Duodenal mucosa (tissue), 2 donors: ENCODE data around the gene NRIP1.

Experiments
- H3K27ac ChIP-seq: one replicate; pipeline ENCODE4 v1.7.0; 2013; ENCODE audit warnings: low read depth, low read length
- H3K27me3 ChIP-seq, 2 donors: one replicate each; pipeline ENCODE4 v1.7.0; 2013; ENCODE audit warnings: low read length in 2 of 2, control low read depth in 1 of 2; ENCODE audit not compliant: insufficient read depth in 2 of 2, control insufficient read depth in 1 of 2
- H3K36me3 ChIP-seq, 2 donors: one replicate each; pipeline ENCODE4 v1.7.0; 2013; ENCODE audit warnings: low read length in 2 of 2, control low read depth in 1 of 2; ENCODE audit not compliant: insufficient read depth in 2 of 2, control insufficient read depth in 1 of 2
- H3K4me1 ChIP-seq, 2 donors: one replicate each; pipeline ENCODE4 v1.7.0; 2013; ENCODE audit warnings: low read length in 2 of 2, control low read depth in 1 of 2; ENCODE audit not compliant: insufficient read depth in 2 of 2, control insufficient read depth in 1 of 2
- H3K4me3 ChIP-seq, 2 donors: one replicate each; pipeline ENCODE4 v1.7.0; 2013; ENCODE audit warnings: low read length in 2 of 2, low read depth in 1 of 2
- H3K9ac ChIP-seq, 2 donors: one replicate each; pipeline ENCODE4 v1.7.0; 2013; ENCODE audit warnings: low read length in 2 of 2, low read depth in 1 of 2
- H3K9me3 ChIP-seq, 2 donors: one replicate each; pipeline ENCODE4 v1.7.0; 2013; ENCODE audit warnings: low read length in 2 of 2, control low read depth in 1 of 2; ENCODE audit not compliant: control insufficient read depth in 1 of 2

NRIP1 gene

DNA sequence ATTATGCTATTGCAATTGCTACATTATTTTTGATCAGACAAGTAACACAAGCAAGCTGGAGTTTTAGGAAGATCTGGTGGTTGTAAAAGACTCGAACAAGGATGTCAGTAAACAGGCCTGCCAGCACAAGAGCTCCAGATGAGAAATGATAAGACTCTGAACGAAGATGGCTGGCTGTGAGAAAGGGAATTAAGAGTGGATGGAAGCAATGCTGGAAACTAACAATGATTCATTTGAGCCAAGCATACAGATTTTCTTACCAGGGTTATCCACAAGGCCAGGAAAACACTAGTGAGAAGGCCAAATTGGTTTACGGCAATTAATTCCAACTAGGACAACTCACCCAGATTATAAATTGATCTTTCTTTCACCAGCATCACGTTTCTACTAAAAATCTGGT is 54.2 kb downstream of the NRIP1 start:
- no peak overlapping the region for H3K9ac ChIP-seq
- H3K4me3 ChIP-seq = no peak overlapping the region
- no peaks in the 10 kb centered on the region for H3K27me3 ChIP-seq
- peaks cover 0 to 4% of the 10 kb centered on the region in 2 donors for H3K36me3 ChIP-seq
- H3K27ac ChIP-seq = no peak overlapping the region
- no peaks in the 10 kb centered on the region for H3K9me3 ChIP-seq
- peaks cover 7 to 21% of the 10 kb centered on the region in 2 donors for H3K4me1 ChIP-seq

DNA sequence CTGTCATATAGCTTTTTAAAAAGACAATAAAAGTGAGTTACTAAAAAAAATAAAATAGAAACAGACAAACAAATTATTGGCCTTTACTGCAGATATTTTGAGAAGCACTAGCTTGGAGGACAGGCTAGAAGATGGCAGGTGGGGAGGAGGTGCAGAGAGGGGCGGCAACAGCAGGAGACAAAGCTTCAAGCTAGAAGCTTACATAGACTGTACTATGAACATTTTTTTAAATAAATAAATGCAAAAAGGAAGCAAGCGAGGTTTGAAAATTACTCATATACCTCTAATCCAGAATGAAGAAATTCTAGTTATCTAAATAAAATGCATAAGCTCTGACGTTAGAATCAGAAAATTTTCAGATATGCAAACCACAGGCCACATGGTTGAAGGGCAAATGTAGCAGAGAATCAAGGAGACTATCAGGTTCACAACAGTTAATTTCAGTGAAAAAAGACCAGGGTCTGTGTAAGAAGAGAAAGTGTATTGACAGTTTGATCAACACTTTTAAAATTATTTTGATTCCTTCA is 54.9 kb downstream of the NRIP1 start:
- Histone ChIP-seq H3K36me3 (peaks cover 3 to 4% of the 10 kb centered on the region in 2 donors), H3K4me3 (no peak overlapping the region), H3K9ac (no peak overlapping the region), H3K27me3 (no peaks in the 10 kb centered on the region), H3K9me3 (no peaks in the 10 kb centered on the region), H3K4me1 (peaks cover 14 to 29% of the 10 kb centered on the region in 2 donors), H3K27ac (no peak overlapping the region)

DNA sequence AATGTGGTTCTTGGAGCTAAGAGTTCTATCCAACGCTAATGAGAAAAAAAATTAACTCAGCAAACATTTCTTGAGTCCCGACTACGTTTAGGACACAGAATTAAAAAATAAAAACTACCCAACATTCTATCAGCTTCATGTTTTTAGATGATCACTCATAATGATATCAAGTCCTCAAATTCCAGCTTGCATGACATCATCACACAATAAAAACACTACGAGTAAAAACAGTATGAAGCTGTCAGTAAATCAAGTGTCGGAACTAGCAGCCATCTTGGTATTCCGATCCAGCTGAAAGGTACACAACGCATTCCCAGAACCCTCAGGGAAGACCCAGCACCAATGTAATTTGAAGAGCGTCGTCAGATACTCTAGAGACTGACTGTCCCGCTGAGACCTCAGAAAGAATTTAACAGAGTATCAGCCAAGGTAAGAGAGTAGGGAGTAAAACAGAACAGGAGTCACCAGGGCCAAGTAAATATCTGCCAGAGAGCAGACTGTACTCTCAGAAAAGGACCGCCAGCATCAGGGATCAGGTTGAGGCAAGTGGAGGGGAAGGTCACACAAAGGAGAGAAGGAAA is 57.0 kb downstream of the NRIP1 start:
- no peak overlapping the region for H3K27ac ChIP-seq
- peaks cover 24 to 37% of the 10 kb centered on the region in 2 donors for H3K4me1 ChIP-seq
- no peak overlapping the region for H3K4me3 ChIP-seq
- H3K9ac ChIP-seq = no peak overlapping the region
- no peaks in the 10 kb centered on the region for H3K9me3 ChIP-seq
- peaks cover 3 to 4% of the 10 kb centered on the region in 2 donors for H3K36me3 ChIP-seq
- no peaks in the 10 kb centered on the region for H3K27me3 ChIP-seq

DNA sequence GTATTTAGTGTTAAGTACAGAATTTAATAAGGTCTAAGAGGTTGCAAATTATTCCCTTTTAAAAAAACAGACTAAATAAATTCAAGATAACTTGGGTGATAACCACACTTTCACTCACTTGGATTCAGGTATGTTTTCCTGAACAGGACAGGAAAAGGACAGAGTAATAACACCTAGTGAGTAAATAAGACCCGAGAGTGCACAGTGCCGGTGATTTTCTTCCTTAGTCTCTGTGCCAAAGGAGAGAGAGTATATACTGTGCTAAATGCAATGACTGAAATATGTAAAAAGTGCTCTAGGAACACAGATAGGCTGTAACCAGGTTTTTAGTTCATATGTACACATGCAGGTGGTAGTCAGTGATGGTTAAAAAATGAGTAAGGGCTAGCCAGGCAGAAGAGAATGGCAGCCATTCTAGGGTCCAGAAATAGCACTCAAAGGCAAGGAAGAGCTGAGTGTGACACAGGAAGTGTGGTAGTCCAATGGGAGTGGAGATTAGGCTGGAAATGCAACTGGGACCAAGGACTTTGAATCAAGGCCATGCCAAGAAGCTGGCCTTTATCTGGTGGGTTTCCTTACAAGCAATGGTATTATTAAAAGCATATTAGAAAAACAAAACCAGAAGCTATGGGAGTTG is 58.1 kb downstream of the NRIP1 start:
- Histone ChIP-seq H3K9ac (no peak overlapping the region), H3K36me3 (peaks cover 3 to 4% of the 10 kb centered on the region in 2 donors), H3K9me3 (no peaks in the 10 kb centered on the region), H3K4me3 (no peak overlapping the region), H3K27ac (no peak overlapping the region), H3K4me1 (peaks cover 33 to 45% of the 10 kb centered on the region in 2 donors), H3K27me3 (no peaks in the 10 kb centered on the region)

DNA sequence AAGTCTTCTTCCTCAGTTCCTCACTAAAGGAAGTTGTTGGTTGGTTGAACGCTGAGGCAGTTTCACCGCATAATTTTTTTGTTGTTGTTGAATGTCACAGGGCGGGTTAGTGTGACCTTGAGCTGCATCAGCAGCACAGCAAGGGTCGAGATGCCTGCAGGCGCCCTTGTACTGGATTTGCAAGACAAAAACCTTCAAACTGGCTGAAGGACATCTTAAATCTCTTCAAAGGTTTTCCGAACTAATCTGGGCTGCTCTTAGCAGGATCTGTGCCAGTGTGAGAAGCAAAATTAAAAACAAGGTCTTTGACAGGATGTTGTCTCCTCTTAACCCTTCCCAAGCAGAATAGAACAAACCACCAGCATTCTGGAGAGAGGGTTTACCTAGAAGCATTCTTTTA is 59.4 kb downstream of the NRIP1 start:
- Histone ChIP-seq H3K4me3 (no peak overlapping the region), H3K4me1 (peaks cover 42 to 56% of the 10 kb centered on the region in 2 donors), H3K9ac (no peak overlapping the region), H3K27ac (no peak overlapping the region), H3K27me3 (no peaks in the 10 kb centered on the region), H3K36me3 (peaks cover 3 to 4% of the 10 kb centered on the region in 2 donors), H3K9me3 (no peaks in the 10 kb centered on the region)

DNA sequence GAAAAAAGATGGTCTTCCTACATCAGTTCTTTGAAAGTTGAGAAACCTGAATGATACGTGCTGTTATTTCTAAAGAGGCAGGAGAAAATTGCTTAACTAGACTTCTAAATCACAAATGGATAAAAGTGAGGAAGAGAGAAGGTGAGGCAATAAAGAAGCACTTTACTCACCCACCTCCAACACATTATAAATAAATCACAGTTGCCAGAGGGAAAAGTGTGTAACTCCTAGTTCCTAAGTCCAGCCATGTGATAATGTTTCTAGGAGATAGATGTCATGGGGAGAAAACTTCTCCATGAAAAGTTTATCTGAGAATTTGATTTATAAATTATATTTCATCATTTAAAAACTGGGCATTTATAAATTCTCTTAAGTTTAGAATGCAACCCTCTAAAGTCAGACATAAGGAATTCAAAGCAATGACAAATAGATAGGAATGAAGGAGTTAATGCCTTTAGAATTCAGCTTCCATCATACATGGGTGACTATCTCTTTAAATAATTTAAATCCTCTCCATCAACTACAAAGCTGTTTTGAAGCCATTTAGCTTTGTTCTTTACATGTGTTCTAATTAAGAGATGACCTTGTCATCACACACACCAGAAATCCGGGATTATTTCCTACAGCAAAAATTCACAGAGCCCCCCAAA is 60.0 kb downstream of the NRIP1 start:
- H3K9ac ChIP-seq = no peak overlapping the region
- peaks cover 3 to 4% of the 10 kb centered on the region in 2 donors for H3K36me3 ChIP-seq
- no peaks in the 10 kb centered on the region for H3K27me3 ChIP-seq
- H3K4me3 ChIP-seq = no peak overlapping the region
- no peaks in the 10 kb centered on the region for H3K9me3 ChIP-seq
- H3K27ac ChIP-seq = no peak overlapping the region
- peaks cover 42 to 59% of the 10 kb centered on the region in 2 donors for H3K4me1 ChIP-seq

DNA sequence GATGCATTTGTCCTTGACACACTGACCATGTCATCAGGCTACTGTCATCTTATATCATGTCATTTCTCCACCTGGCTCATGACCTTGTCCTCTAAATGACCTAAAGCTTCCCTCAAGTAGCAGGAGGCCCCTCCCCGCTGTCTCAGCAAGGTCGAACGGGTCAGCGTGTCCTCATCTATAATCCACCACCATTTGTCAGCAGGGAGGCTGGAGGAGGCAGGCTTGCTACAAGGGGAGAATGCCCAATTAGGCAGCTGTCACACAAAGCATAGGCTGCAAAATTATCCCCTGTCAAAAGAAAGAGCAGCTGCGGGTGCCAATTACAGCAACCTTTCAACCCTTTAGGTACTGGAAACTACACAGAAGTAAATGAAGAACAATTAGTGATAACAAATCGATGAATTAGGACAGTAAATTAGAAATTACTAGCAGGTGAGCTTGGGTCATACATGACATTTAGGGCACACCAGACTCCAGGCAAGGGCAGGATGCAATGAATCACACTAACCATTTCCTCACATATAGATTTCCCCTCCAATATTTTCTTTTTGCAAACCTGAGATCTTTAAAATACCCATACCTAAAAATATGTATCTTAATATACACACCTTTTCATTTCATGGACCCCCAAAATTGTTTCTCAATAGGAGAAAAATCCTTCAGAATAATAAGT is 61.2 kb downstream of the NRIP1 start:
- H3K4me1 ChIP-seq = peaks cover 42 to 66% of the 10 kb centered on the region in 2 donors
- no peak overlapping the region for H3K27ac ChIP-seq

DNA sequence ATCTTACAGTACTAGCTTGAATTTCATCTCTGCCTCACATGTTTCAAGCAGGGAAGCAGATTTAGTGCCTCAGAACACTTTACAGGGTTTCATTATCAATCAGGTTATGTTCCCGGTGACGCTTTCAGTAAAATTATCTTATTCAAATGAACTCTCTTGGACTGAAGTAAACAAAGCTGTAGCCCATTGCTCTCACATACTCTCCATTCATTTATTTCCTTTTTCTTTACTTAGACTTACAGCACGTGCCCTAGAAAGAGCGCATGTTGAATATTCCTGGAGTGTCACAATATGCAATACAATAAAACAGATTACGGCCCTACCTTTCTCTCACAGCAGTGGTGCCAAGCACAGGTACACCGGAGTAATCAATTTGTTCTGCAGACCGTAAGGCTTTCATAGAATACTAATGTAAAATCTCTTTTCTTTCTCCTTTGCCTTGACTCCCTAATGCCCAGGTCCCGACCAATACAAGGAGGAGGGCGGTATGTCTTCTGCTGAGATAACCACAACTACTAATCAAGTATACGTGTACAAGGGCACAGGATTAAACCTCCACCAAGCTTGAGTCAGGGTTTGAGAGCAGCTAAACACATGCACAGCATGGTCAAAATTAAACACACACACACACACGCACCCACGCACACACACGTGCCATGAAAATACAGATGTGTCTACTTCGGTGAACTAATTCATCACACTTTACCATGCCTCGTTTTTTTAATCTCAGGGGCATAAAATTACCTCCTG is 62.8 kb downstream of the NRIP1 start:
- Histone ChIP-seq H3K27ac (no peak overlapping the region), H3K9ac (no peak overlapping the region), H3K27me3 (no peaks in the 10 kb centered on the region), H3K4me3 (peak overlapping the region in 1 of 2 donors; percentile 19), H3K36me3 (peaks cover 0 to 3% of the 10 kb centered on the region in 2 donors), H3K4me1 (peaks cover 40 to 55% of the 10 kb centered on the region in 2 donors), H3K9me3 (no peaks in the 10 kb centered on the region)

More for the DNA sequence above, 61.2 kb downstream of the NRIP1 start:
- Histone ChIP-seq H3K36me3 (peaks cover 3 to 4% of the 10 kb centered on the region in 2 donors), H3K4me3 (no peak overlapping the region), H3K9me3 (no peaks in the 10 kb centered on the region), H3K9ac (no peak overlapping the region), H3K27me3 (no peaks in the 10 kb centered on the region)

DNA sequence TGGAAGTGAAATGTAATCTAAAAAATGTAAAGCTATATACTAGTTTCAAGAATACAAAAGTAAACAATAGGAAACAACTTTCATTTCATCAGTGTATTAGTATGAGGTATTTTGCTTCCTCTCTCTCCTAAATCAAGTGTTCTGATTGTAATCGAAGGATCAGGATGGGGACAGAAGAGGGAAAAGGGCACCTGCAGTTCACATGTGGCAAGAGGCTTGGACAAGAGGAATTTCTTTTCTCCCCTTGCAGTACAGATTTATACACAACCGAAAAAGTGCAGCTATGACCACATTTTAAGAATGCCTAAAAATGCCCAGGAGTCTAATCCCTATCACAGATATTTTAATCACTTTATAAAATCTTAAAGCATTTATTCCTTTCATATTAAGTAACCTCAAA is 63.7 kb downstream of the NRIP1 start:
- no peaks in the 10 kb centered on the region for H3K9me3 ChIP-seq
- no peak overlapping the region for H3K4me3 ChIP-seq
- H3K27me3 ChIP-seq = no peaks in the 10 kb centered on the region
- no peak overlapping the region for H3K27ac ChIP-seq
- H3K4me1 ChIP-seq = peaks cover 39 to 45% of the 10 kb centered on the region in 2 donors
- no peak overlapping the region for H3K9ac ChIP-seq
- H3K36me3 ChIP-seq = peaks cover 0 to 3% of the 10 kb centered on the region in 2 donors
